A549 (cell line): ENCODE data around the gene ACRBP.

ENCODE experiments used
- CBX2 ChIP-seq: fragments of 200-600 bp; sonication (generic); IDR thresholded peaks from 2 replicates; pipeline ENCODE4 v1.6.1; 2016; ENCODE audit warnings: low read depth, mild to moderate bottlenecking, borderline replicate concordance
- CHD2 ChIP-seq: fragments of 150-350 bp; IDR thresholded peaks from 2 replicates; pipeline ENCODE4 v1.6.1; 2014; ENCODE audit warnings: low read length; ENCODE audit not compliant: partially characterized antibody
- CTCF ChIP-seq: fragments of >200 bp; sonication (Bioruptor Twin); formaldehyde crosslinking; IDR thresholded peaks from 3 replicates; pipeline ENCODE4 v1.5.1; 2016
- EP300 ChIP-seq, 2 experiments: fragments of >200 bp; sonication (Bioruptor Twin); formaldehyde crosslinking; IDR thresholded peaks; 2 replicates in 1 of 2; 3 replicates in 1 of 2; pipeline ENCODE4 v1.6.1; 2016 to 2017
- ESRRA ChIP-seq: fragments of 150-350 bp; IDR thresholded peaks from 2 replicates; pipeline ENCODE4 v1.6.1; 2014; ENCODE audit warnings: mild to moderate bottlenecking, low read length, borderline replicate concordance
- HDAC2 ChIP-seq: fragments of 200-600 bp; sonication (generic); IDR thresholded peaks from 2 replicates; pipeline ENCODE4 v1.6.1; 2016
- JUNB ChIP-seq: fragments of >200 bp; sonication (Bioruptor Twin); formaldehyde crosslinking; IDR thresholded peaks from 2 replicates; pipeline ENCODE4 v1.6.1; 2016
- MYC ChIP-seq: IDR thresholded peaks from 2 replicates; pipeline ENCODE4 v1.6.1; 2012; ENCODE audit warnings: mild to moderate bottlenecking, inconsistent platforms, low read length, improper control_type of control experiment, borderline replicate concordance
- PBX3 ChIP-seq: IDR thresholded peaks from 2 replicates; pipeline ENCODE4 v1.6.1; 2012
- POLR2AphosphoS2 ChIP-seq: conservative IDR thresholded peaks from 2 replicates; pipeline ENCODE4 v1.6.1; 2012; ENCODE audit warnings: low read length, improper control_type of control experiment, inconsistent platforms
- SMC3 ChIP-seq: fragments of >200 bp; sonication (Bioruptor Twin); formaldehyde crosslinking; IDR thresholded peaks from 3 replicates; pipeline ENCODE4 v1.6.1; 2018; ENCODE audit warnings: inconsistent platforms
- SREBF2 ChIP-seq: fragments of 450-650 bp; IDR thresholded peaks from 2 replicates; pipeline ENCODE4 v1.6.1; 2014; ENCODE audit warnings: mild to moderate bottlenecking, moderate library complexity
- ZFP36 ChIP-seq: fragments of 450-650 bp; IDR thresholded peaks from 2 replicates; pipeline ENCODE4 v1.6.1; 2014; ENCODE audit warnings: borderline replicate concordance; ENCODE audit not compliant: partially characterized antibody
- TF ChIP-seq, protein P1 (sequence below): fragments of >200 bp; sonication (Bioruptor Twin); formaldehyde crosslinking; IDR thresholded peaks from 2 replicates; pipeline ENCODE4 v1.6.1; 2016

- TF ChIP-seq CTCF (no peak), PBX3 (no peak), MYC (no peak), POLR2AphosphoS2 (no peak), EP300 (IDR thresholded peaks at IDR 0.05) (no peak), CBX2 (no peak), HDAC2 (no peak), SMC3 (no peak), JUNB (no peak), ESRRA (no peak), SREBF2 (no peak), ZFP36 (no peak), CHD2 (no peak)
- TF ChIP-seq, protein P1, sequence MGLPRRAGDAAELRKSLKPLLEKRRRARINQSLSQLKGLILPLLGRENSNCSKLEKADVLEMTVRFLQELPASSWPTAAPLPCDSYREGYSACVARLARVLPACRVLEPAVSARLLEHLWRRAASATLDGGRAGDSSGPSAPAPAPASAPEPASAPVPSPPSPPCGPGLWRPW: no peak
Measured at GRCh38 chr12:6605421-6606330, 41.6 kb downstream of the ACRBP start.
